IMR-90 (cell line): ENCODE results near the gene C12orf57. TPM values are rescaled to one million over a fixed set of nuclear protein-coding genes. Genes with fewer than 3 reads are reported as not detected.

ENCODE experiments used
- ATAC-seq: fragments of 200-7000 bp; cut with Tn5 transposase; 2 replicates; pipeline ENCODE4 v1.9.1; 2020; ENCODE audit warnings: low read depth, mild to moderate bottlenecking, moderate library complexity
- BruUV-seq: library from RNA; stranded (reverse); fragments of 400-500 nt; replicated peaks from 2 replicates; lab custom pipeline; 2021; lab: Mats Ljungman, UMichigan
- CTCF ChIA-PET: fragments of 300-600 bp; formaldehyde crosslinking; extraction: SDS; loops from one replicate; lab custom pipeline; 2021; ENCODE audit warnings: antibody characterized with exemption; lab: Yijun Ruan, JAX
- POLR2A ChIA-PET: fragments of 300-600 bp; sonication (Branson Sonifier 250); formaldehyde crosslinking; loops from one replicate; lab custom pipeline; 2022; ENCODE audit warnings: antibody characterized with exemption; ENCODE audit not compliant: unreplicated experiment; lab: Charles Lee
- DNase-seq: peaks from one replicate; pipeline ENCODE4 v3.0.0; 2013
- H2AFZ ChIP-seq: replicated peaks from 2 replicates; pipeline ENCODE3; 2013; ENCODE audit warnings: low read length, mild to moderate bottlenecking; ENCODE audit not compliant: poor library complexity
- H2AK5ac ChIP-seq: 2 replicates; pipeline ENCODE4 v1.6.1; 2013; ENCODE audit warnings: low read depth, low read length, inconsistent platforms
- H2AK9ac ChIP-seq: replicated peaks from 2 replicates; pipeline ENCODE3; 2013; ENCODE audit warnings: mild to moderate bottlenecking, low read depth, low read length, moderate library complexity; ENCODE audit not compliant: poor library complexity
- H2BK120ac ChIP-seq: 2 replicates; pipeline ENCODE4 v1.6.1; 2013; ENCODE audit warnings: low read depth, low read length, inconsistent platforms
- H2BK15ac ChIP-seq: 3 replicates; pipeline ENCODE4 v1.6.1; 2013; ENCODE audit warnings: low read depth, low read length, inconsistent platforms
- H2BK20ac ChIP-seq: 2 replicates; pipeline ENCODE4 v1.6.1; 2013; ENCODE audit warnings: low read depth, mild to moderate bottlenecking, inconsistent platforms, low read length, moderate library complexity
- H2BK5ac ChIP-seq: 2 replicates; pipeline ENCODE4 v1.6.1; 2013; ENCODE audit warnings: mild to moderate bottlenecking, low read depth, low read length, inconsistent platforms; ENCODE audit not compliant: poor library complexity, severe bottlenecking
- H3K14ac ChIP-seq: replicated peaks from 2 replicates; pipeline ENCODE4 v1.6.1; 2013; ENCODE audit warnings: low read depth, low read length, inconsistent platforms
- H3K18ac ChIP-seq: 2 replicates; pipeline ENCODE4 v1.6.1; 2013; ENCODE audit warnings: low read depth, low read length, control low read depth
- H3K23ac ChIP-seq: 2 replicates; pipeline ENCODE4 v1.6.1; 2013; ENCODE audit warnings: low read depth, low read length, inconsistent platforms
- H3K27ac ChIP-seq: 2 replicates; pipeline ENCODE4 v1.5.1; 2013; ENCODE audit warnings: mild to moderate bottlenecking, control low read depth, low read length; ENCODE audit not compliant: insufficient read depth
- H3K27me3 ChIP-seq: 2 replicates; pipeline ENCODE4 v1.6.1; 2013; ENCODE audit warnings: low read length; ENCODE audit not compliant: control insufficient read depth, insufficient read depth
- H3K36me3 ChIP-seq: 2 replicates; pipeline ENCODE4 v1.6.1; 2013; ENCODE audit warnings: low read length, mixed read lengths; ENCODE audit not compliant: control insufficient read depth, insufficient read depth
- H3K4ac ChIP-seq: 2 replicates; pipeline ENCODE4 v1.6.1; 2013; ENCODE audit warnings: low read depth, low read length, inconsistent platforms
- H3K4me1 ChIP-seq: 2 replicates; pipeline ENCODE4 v1.6.1; 2013; ENCODE audit warnings: low read length, mixed read lengths; ENCODE audit not compliant: control insufficient read depth, insufficient read depth
- H3K4me2 ChIP-seq: 2 replicates; pipeline ENCODE4 v1.6.1; 2013; ENCODE audit warnings: low read depth, mild to moderate bottlenecking, control low read depth, low read length, moderate library complexity
- H3K4me3 ChIP-seq: 2 replicates; pipeline ENCODE4 v1.5.1; 2013; ENCODE audit warnings: low read depth, mild to moderate bottlenecking, control low read depth, low read length, moderate library complexity; ENCODE audit not compliant: insufficient read depth
- H3K56ac ChIP-seq: 2 replicates; pipeline ENCODE4 v1.6.1; 2013; ENCODE audit warnings: low read length, inconsistent platforms; ENCODE audit not compliant: insufficient read depth; ENCODE audit errors: extremely low read depth
- H3K79me1 ChIP-seq, 2 experiments: 2 replicates each; pipeline ENCODE4 v1.6.1; 2013; ENCODE audit warnings: low read length in 2 of 2, inconsistent platforms in 1 of 2, low read depth in 1 of 2
- H3K9ac ChIP-seq: 2 replicates; pipeline ENCODE4 v1.6.1; 2013; ENCODE audit warnings: low read depth, low read length, control low read depth
- H3K9me1 ChIP-seq: 2 replicates; pipeline ENCODE4 v1.6.1; 2013; ENCODE audit warnings: low read length, inconsistent platforms; ENCODE audit not compliant: insufficient read depth
- H3K9me3 ChIP-seq: 2 replicates; pipeline ENCODE4 v1.6.1; 2013; ENCODE audit warnings: low read length; ENCODE audit not compliant: control insufficient read depth, insufficient read depth
- H4K20me1 ChIP-seq: 2 replicates; pipeline ENCODE4 v1.6.1; 2013; ENCODE audit warnings: low read length, inconsistent platforms; ENCODE audit not compliant: insufficient read depth
- H4K5ac ChIP-seq: 2 replicates; pipeline ENCODE4 v1.6.1; 2013; ENCODE audit warnings: mild to moderate bottlenecking, low read depth, low read length, control low read depth
- H4K8ac ChIP-seq, 2 experiments: 2 replicates each; pipeline ENCODE4 v1.6.1; 2013; ENCODE audit warnings: low read depth in 2 of 2, low read length in 2 of 2, control low read depth in 1 of 2, inconsistent platforms in 1 of 2
- H4K91ac ChIP-seq: 2 replicates; pipeline ENCODE4 v1.6.1; 2013; ENCODE audit warnings: low read depth, low read length, inconsistent platforms; ENCODE audit not compliant: insufficient read depth
- BHLHE40 ChIP-seq: fragments of 150-350 bp; IDR thresholded peaks from 2 replicates; pipeline ENCODE4 v1.6.1; 2016; ENCODE audit warnings: mild to moderate bottlenecking, low read depth, low read length
- CEBPB ChIP-seq: IDR thresholded peaks from 2 replicates; pipeline ENCODE4 v1.6.1; 2012; ENCODE audit warnings: low read depth, low read length, improper control_type of control experiment
- MAFK ChIP-seq: IDR thresholded peaks from 2 replicates; pipeline ENCODE4 v1.6.1; 2012; ENCODE audit warnings: low read depth, low read length, improper control_type of control experiment
- MAZ ChIP-seq: IDR thresholded peaks from 2 replicates; pipeline ENCODE4 v1.6.1; 2012; ENCODE audit warnings: low read depth, mild to moderate bottlenecking, low read length, improper control_type of control experiment, moderate library complexity, borderline replicate concordance
- MXI1 ChIP-seq: IDR thresholded peaks from 2 replicates; pipeline ENCODE4 v1.6.1; 2012; ENCODE audit warnings: low read depth, mild to moderate bottlenecking, low read length, moderate library complexity, borderline replicate concordance
- NFE2L2 ChIP-seq: fragments of 150-350 bp; IDR thresholded peaks from 2 replicates; pipeline ENCODE4 v1.6.1; 2016; ENCODE audit warnings: low read depth, mild to moderate bottlenecking, low read length
- POLR2A ChIP-seq: IDR thresholded peaks from 2 replicates; pipeline ENCODE4 v1.6.1; 2012; ENCODE audit warnings: mild to moderate bottlenecking, low read depth, low read length
- RAD21 ChIP-seq: IDR thresholded peaks from 2 replicates; pipeline ENCODE4 v1.6.1; 2012; ENCODE audit warnings: low read length, improper control_type of control experiment
- RCOR1 ChIP-seq: IDR thresholded peaks from 2 replicates; pipeline ENCODE4 v1.6.1; 2012; ENCODE audit warnings: mild to moderate bottlenecking, low read length, improper control_type of control experiment; ENCODE audit not compliant: insufficient replicate concordance
- SMC3 ChIP-seq: fragments of 150-350 bp; IDR thresholded peaks from 2 replicates; pipeline ENCODE4 v1.6.1; 2016; ENCODE audit warnings: low read depth, mild to moderate bottlenecking, antibody characterized with exemption, low read length, moderate library complexity
- WGBS, 2 experiments: methylation state at CpG; one replicate each; pipeline versions ENCODE4 v1.1.5 to v1.1.7; 2013; ENCODE audit warnings: missing lambda C conversion rate in 2 of 2; ENCODE audit not compliant: insufficient read length in 1 of 2; ENCODE audit errors: extremely low coverage in 2 of 2; 5-methylcytosine and 5-hydroxymethylcytosine counted together
- dilution Hi-C: fragments of 300-500 bp; cut with HindIII; formaldehyde crosslinking; loops from one replicate; pipeline ENCODE4 v1.14.3; 2018; ENCODE audit warnings: low sequenced_read_pairs; ENCODE audit not compliant: unreplicated experiment
- in situ Hi-C: fragments of 300-500 bp; cut with MboI; formaldehyde crosslinking; loops from 3 replicates; pipeline ENCODE4 v1.14.3; 2019; ENCODE audit warnings: low sequenced_read_pairs, inconsistent platforms, mixed read lengths
- intact Hi-C: fragments of 100-400 bp; cut with micrococcal nuclease; formaldehyde crosslinking; loops from 2 replicates; pipeline ENCODE4 v1.10.0; 2022
- polyA plus RNA-seq, 3 experiments: library from polyadenylated mRNA; depleted of rRNA; stranded (reverse); fragments of >200 nt; gene quantifications; 2 replicates each; pipeline ENCODE4 v1.2.3, GENCODE V29; 2012; ENCODE audit warnings: low replicate concordance in 1 of 3
- total RNA-seq: library from RNA; depleted of rRNA; stranded (reverse); fragments of >200 nt; gene quantifications from 2 replicates; pipeline ENCODE4 v1.2.3, GENCODE V29; 2012
- TF ChIP-seq, protein P1 (sequence below): fragments of 150-350 bp; IDR thresholded peaks from 2 replicates; pipeline ENCODE4 v1.6.1; 2017; ENCODE audit warnings: mild to moderate bottlenecking, antibody characterized with exemption, low read length, low read depth

The C12orf57 gene
- total and polyA plus RNA-seq, 2 of the 4 experiments (the other 2 are of a cell fraction), result 238 to 530 TPM

DNA sequence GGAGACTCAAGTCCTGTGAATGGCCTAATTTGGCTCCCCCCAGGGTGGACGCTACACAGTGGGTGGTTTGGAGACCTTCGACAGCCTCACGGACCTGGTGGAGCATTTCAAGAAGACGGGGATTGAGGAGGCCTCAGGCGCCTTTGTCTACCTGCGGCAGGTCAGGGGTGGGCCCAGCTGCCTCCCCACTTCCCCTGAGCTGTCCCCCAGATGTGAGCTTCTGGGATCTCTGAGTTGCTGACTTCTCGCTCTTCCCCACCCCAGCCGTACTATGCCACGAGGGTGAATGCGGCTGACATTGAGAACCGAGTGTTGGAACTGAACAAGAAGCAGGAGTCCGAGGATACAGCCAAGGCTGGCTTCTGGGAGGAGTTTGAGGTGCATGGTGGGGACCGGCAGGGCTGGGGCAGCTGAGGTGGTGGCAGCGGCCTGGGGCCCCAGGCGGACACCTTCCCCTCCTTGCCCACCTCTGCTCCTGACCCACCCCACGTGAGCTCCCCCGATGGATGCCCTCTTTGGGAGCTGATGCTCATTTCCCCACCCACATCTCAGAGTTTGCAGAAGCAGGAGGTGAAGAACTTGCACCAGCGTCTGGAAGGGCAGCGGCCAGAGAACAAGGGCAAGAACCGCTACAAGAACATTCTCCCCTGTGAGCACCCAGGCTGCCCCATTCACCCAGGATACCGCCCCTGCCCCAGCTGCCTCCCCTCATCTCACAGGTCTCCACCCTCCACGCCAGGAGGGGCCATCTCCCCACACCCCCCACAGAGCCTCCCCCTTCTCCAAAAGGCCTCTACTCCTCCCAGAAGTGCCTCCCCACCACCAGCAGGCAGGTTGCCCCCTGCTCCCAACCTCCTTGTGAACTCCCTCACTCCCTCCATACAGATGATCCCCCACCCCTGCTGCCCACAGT is 11.5 kb downstream of the C12orf57 start:
- 82% methylated on average over 3 of the region's 22 CpGs; no CpG with 5 or more reads in 1 of the 2 experiments for WGBS, 2 experiments
- no peak overlapping the region for H3K4ac ChIP-seq
- H3K18ac ChIP-seq, result no peak overlapping the region
- no peak overlapping the region for H3K56ac ChIP-seq
- H2AK5ac ChIP-seq, result no peak overlapping the region
- TF ChIP-seq MXI1 (no peak), POLR2A (no peak), SMC3 (no peak), MAFK (no peak), MAZ (no peak), NFE2L2 (no peak), CEBPB (no peak), RAD21 (no peak), BHLHE40 (no peak), RCOR1 (no peak)
- TF ChIP-seq, protein P1, sequence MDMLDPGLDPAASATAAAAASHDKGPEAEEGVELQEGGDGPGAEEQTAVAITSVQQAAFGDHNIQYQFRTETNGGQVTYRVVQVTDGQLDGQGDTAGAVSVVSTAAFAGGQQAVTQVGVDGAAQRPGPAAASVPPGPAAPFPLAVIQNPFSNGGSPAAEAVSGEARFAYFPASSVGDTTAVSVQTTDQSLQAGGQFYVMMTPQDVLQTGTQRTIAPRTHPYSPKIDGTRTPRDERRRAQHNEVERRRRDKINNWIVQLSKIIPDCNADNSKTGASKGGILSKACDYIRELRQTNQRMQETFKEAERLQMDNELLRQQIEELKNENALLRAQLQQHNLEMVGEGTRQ, result no peak
- H4K5ac ChIP-seq, result no peak overlapping the region
- H4K8ac ChIP-seq, result no peak overlapping the region
- in situ Hi-C loops (no loop called here), dilution Hi-C loops (no loop called here), intact Hi-C loops (no loop called here)
- no peak overlapping the region for H2BK15ac ChIP-seq
- no peak overlapping the region for H3K4me2 ChIP-seq
- no peak overlapping the region for H2BK5ac ChIP-seq
- POLR2A ChIA-PET, result no interaction called here
- H2AFZ ChIP-seq, result no peak overlapping the region
- H2BK20ac ChIP-seq, result no peak overlapping the region
- H4K91ac ChIP-seq, result no peak overlapping the region
- BruUV-seq, result no TSS peak
- no peaks in the 10 kb centered on the region for H3K9me3 ChIP-seq
- no peaks in the 10 kb centered on the region for H3K79me1 ChIP-seq
- no peak overlapping the region for H3K14ac ChIP-seq
- ATAC-seq (no peak), DNase-seq (no peak)
- H4K20me1 ChIP-seq, result no peaks in the 10 kb centered on the region
- no peak overlapping the region for H2BK120ac ChIP-seq
- H3K9ac ChIP-seq, result no peak overlapping the region
- no peak overlapping the region for H3K27ac ChIP-seq
- no peak overlapping the region for H2AK9ac ChIP-seq
- 0 out of 2 replicates have a peak, but pooled peaks cover 2% of the 10 kb centered on the region for H3K4me1 ChIP-seq
- H3K4me3 ChIP-seq, result no peak overlapping the region
- no peak overlapping the region for H3K23ac ChIP-seq
- H3K9me1 ChIP-seq, result no peaks in the 10 kb centered on the region
- CTCF ChIA-PET, result no interaction called here
- H3K36me3 ChIP-seq, result no peaks in the 10 kb centered on the region
- H3K27me3 ChIP-seq, result no peaks in the 10 kb centered on the region
